WI38 (cell line): ENCODE measurements around the gene PHGDH.
A peak's percentile ranks its signal among the peaks of the same experiment; 100 is the strongest.

ENCODE experiments used
- H3K4me3 ChIP-seq: 2 replicates; pipeline ENCODE4 v1.5.1; 2011; ENCODE audit warnings: low read depth, mild to moderate bottlenecking, control low read depth, low read length
- TF ChIP-seq, protein P1 (sequence below): IDR thresholded peaks from 2 replicates; pipeline ENCODE4 v1.5.1; 2012; ENCODE audit warnings: low read depth, mild to moderate bottlenecking, control low read depth, low read length

The PHGDH gene

DNA sequence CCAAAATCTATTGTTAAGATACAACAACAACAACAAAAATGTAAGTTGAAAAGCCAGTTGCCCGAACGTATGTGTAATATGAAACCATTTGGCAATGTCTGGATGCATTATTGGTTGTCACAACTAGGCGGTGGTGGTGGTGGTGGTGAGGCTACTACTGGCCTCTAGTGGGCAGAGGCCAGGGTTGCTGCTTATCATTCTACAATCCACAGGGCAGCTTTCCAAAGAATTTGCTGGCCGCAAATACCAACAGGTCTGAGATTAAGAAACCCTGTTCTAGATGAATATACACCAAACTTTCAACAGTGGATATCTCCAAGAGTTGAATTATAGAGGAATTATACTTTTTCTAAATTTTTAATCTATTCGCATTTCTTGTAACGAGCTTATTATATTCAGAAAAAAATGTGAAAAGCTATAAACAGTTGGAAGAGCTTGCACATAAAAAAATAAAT is 36.9 kb upstream of the PHGDH start:
- TF ChIP-seq, protein P1, sequence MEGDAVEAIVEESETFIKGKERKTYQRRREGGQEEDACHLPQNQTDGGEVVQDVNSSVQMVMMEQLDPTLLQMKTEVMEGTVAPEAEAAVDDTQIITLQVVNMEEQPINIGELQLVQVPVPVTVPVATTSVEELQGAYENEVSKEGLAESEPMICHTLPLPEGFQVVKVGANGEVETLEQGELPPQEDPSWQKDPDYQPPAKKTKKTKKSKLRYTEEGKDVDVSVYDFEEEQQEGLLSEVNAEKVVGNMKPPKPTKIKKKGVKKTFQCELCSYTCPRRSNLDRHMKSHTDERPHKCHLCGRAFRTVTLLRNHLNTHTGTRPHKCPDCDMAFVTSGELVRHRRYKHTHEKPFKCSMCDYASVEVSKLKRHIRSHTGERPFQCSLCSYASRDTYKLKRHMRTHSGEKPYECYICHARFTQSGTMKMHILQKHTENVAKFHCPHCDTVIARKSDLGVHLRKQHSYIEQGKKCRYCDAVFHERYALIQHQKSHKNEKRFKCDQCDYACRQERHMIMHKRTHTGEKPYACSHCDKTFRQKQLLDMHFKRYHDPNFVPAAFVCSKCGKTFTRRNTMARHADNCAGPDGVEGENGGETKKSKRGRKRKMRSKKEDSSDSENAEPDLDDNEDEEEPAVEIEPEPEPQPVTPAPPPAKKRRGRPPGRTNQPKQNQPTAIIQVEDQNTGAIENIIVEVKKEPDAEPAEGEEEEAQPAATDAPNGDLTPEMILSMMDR, result peak; percentile 67
- H3K4me3 ChIP-seq, result no peak overlapping the region; the same call in 1 of the 2 replicates

DNA sequence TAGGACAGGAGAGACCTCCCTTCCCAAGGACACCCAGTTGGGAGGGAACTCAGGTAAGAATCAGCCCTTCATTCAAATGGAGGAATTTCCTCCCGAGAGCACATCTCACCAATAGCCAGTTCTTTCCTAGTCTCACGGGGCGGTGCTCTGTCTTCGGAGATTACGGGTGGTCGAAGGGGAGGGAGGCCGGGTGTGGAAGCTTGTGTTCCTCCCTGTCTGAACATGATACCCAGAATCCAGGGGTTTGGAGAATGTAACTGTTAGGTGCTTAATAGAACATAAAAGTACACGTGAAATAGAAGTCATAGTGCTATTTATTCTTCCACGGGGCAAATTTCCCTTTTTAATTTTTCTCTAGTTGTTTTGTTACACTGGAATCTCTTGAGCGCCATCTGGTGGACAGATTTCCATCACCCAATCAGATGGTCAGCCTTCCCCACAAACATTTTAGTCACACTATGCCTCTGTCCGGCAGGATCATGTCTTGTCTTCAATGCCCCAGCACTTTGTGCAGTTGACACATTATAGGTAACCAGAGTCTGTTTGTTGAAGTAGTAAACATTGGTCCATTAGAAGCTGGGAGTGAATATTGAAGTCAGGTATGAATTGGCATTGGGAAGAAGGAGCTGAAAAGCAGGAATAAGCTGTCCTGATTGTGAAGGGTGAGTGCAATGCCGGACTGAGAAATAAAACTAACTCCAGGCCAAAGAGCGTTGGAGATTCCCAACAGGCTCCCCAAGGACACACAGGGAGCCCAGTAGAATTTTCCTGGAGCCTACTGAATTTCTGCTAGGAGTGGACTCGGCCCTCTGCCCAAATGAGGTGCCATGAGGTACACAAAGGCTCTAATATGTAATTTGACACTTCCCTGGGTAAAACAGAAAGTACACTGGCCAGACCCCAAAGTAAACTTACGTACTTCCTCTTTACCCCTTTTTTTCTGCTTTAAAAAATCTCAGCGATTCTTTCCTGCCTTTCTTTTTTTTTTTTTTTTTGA is 36.1 kb upstream of the PHGDH start:
- peak overlapping the region; percentile 51 for H3K4me3 ChIP-seq
- TF ChIP-seq, protein P1, result peak; percentile 57

DNA sequence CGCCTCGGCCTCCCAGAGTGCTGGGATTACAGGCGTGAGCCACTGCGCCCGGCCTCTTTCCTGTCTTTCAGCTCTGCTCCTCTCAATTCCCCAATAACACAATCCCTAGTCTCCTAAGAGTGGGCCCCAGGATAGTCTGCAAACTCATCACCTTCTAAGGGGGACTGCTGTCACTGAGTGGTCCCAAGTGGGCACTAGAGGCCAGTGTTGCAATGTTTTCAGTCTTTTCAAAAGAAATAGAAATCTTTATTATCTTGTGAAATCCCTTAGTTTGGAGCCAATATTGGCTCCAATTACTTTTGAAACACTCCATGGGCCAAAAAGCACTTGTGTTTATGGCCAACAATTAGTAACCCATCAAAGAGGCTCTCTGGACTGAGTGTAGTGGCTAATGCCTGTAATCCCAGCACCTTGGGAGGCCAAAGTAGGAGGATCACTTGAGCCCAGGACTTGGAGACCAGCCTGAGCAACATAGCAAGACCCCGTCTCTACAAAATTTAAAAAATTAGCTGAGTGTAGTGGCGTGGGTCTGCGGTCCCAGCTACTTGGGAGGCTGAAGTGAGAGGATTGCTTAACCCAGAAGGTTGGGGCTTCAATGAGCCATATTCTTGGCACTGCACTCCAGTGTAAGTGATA is 35.0 kb upstream of the PHGDH start:
- TF ChIP-seq, protein P1, result no peak
- H3K4me3 ChIP-seq, result no peak overlapping the region

DNA sequence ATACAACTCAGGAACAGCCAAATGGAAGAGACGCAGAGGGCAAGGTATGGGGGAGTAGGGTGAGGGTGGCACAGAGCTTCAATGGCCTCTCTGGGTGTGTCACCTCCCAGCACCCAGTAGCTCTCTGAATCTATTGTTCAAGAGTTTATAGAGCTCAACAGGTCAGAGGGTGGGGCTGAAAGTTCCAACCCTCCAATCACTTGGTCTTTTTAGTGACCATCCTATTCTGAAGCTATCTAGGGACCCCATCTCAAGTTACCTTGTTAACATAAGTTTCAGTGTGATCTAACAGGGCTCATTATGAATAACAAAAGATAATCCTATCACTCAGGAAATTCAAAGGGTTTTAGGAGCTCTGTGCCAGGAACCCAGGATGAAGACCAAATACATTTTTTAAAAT is 32.5 kb upstream of the PHGDH start:
- H3K4me3 ChIP-seq, result no peak overlapping the region
- TF ChIP-seq, protein P1, result no peak

DNA sequence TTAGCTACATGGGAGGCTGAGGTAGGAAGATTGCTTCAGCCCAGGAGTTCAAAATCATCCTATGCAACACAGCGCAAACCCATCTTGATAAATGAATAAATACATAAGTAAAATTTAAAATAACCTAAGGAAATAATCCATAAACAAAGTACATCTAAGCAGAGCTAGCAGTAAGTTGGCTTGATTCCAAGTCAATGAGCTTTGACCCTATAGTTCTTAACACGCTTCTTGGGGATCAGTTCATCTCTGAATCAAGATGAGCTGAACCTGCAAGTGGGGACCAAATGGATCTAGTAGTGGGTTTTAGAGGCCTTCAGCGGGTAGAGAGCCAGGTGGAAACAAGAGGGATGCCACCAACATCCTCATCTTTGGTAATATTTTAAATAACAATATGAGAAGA is 31.5 kb upstream of the PHGDH start:
- no peak overlapping the region for H3K4me3 ChIP-seq
- TF ChIP-seq, protein P1, result no peak

DNA sequence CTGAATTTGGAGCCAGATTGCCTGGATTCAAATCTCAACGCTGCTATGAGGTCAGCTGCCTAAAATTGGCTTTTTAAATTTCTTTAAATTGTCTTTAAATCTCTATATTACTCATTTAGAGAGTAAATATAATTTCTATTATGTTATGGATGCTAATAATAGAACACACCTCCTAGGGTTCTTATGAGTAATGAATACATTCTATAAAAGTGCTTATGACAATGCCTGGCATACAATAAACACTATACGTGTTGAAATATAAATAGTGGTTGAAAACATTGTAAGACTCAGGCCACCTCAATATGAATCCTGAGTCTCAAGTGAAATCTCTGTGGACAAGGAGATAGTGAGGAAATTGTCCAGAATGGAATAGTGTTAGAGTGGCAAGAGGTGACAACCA is 31.0 kb upstream of the PHGDH start:
- TF ChIP-seq, protein P1, result no peak
- no peak overlapping the region for H3K4me3 ChIP-seq

DNA sequence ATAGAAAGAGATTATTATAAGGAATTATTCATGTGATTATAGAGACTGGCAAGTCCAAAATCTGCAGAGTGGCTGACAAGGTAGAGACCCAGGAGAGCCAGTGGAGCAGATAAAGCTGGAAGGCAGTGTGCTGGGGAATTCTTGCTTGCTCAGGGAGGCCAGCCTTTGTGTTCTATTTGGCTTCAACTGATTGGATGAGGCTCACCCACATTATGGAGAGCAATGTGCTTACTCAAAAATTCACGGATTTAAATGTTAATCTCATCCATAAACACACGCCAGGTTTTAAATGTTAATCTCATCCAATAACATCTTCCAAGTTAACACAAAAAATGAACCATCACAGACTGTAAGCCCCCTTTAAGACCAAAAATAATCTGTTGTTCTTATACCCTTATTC is 30.2 kb upstream of the PHGDH start:
- TF ChIP-seq, protein P1, result no peak

More for the DNA sequence above, 30.2 kb upstream of the PHGDH start:
- no peak overlapping the region for H3K4me3 ChIP-seq
